Measurements from ENCODE around the gene CIC.

- TF ChIP-seq, protein P1, sequence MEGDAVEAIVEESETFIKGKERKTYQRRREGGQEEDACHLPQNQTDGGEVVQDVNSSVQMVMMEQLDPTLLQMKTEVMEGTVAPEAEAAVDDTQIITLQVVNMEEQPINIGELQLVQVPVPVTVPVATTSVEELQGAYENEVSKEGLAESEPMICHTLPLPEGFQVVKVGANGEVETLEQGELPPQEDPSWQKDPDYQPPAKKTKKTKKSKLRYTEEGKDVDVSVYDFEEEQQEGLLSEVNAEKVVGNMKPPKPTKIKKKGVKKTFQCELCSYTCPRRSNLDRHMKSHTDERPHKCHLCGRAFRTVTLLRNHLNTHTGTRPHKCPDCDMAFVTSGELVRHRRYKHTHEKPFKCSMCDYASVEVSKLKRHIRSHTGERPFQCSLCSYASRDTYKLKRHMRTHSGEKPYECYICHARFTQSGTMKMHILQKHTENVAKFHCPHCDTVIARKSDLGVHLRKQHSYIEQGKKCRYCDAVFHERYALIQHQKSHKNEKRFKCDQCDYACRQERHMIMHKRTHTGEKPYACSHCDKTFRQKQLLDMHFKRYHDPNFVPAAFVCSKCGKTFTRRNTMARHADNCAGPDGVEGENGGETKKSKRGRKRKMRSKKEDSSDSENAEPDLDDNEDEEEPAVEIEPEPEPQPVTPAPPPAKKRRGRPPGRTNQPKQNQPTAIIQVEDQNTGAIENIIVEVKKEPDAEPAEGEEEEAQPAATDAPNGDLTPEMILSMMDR (IDR thresholded peaks at IDR 0.05) = no peak
- no peak for TF ChIP-seq POLR2A (IDR thresholded peaks at IDR 0.05)
- no peak for TF ChIP-seq POLR2AphosphoS5 (IDR thresholded peaks at IDR 0.05)
- no peak for TF ChIP-seq EP300 (IDR thresholded peaks at IDR 0.05)
Observed at GRCh38 chr19:42328106-42328505, 59.1 kb downstream of the CIC start.
